WERI-Rb-1 (cell line): ENCODE data around the gene PRDX2.

Experiments used
- DNase-seq: peaks from one replicate; pipeline ENCODE4 v3.0.0-alpha.2; 2020
- H3K27ac ChIP-seq: fragments of 250-450 bp; sonication (Bioruptor Pico); 2 replicates; pipeline ENCODE4 v1.5.1; 2020; ENCODE audit warnings: mild to moderate bottlenecking, moderate library complexity
- H3K27me3 ChIP-seq: fragments of 250-450 bp; sonication (Bioruptor Pico); 2 replicates; pipeline ENCODE4 v1.5.1; 2021; ENCODE audit warnings: mild to moderate bottlenecking, low read depth, moderate library complexity; ENCODE audit not compliant: insufficient read depth, severe bottlenecking
- H3K36me3 ChIP-seq: fragments of 250-450 bp; sonication (Bioruptor Pico); 2 replicates; pipeline ENCODE4 v1.5.1; 2020; ENCODE audit warnings: mild to moderate bottlenecking, moderate library complexity
- H3K4me3 ChIP-seq: 2 replicates; pipeline ENCODE4 v1.5.1; 2011; ENCODE audit warnings: low read depth, mild to moderate bottlenecking, control low read depth, low read length
- H3K9me3 ChIP-seq: fragments of 250-450 bp; sonication (Bioruptor Pico); 2 replicates; pipeline ENCODE4 v1.5.1; 2021; ENCODE audit warnings: mild to moderate bottlenecking, moderate library complexity; ENCODE audit not compliant: severe bottlenecking
- TF ChIP-seq, protein P1 (sequence below): IDR thresholded peaks from 2 replicates; pipeline ENCODE4 v1.5.1; 2011; ENCODE audit warnings: low read depth, mild to moderate bottlenecking, control low read depth, inconsistent platforms, low read length

The PRDX2 gene

DNA sequence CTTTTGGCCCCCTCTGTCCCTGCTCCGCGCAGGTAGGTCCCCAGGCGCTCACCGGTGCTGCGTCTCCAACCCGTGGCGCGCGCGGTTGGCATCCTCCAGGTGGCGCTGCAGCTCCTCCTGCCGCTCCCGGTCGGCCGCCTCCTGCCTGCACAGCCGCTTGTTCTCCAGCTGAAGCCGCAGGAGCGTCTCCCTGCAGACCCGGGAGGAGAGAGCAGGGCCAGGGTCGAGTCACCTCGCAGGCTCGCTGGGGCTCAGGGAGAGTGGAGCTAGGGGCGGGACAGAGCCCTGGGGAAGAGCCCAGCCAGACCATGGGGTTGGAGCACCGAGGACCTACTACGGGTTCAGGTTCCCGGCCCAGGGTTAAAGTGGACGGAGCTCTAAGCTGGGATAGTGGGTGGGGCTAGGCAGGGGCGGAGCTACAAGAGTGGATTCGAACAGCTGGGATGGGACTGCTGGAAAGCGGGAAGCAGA lies 35.5 kb downstream of the PRDX2 start:
- Histone ChIP-seq H3K4me3 (peak overlapping the region; percentile 60), H3K27ac (peak overlapping the region; percentile 71), H3K36me3 (peaks cover 46% of the 10 kb centered on the region), H3K27me3 (no peaks in the 10 kb centered on the region), H3K9me3 (no peaks in the 10 kb centered on the region)
- TF ChIP-seq, protein P1, sequence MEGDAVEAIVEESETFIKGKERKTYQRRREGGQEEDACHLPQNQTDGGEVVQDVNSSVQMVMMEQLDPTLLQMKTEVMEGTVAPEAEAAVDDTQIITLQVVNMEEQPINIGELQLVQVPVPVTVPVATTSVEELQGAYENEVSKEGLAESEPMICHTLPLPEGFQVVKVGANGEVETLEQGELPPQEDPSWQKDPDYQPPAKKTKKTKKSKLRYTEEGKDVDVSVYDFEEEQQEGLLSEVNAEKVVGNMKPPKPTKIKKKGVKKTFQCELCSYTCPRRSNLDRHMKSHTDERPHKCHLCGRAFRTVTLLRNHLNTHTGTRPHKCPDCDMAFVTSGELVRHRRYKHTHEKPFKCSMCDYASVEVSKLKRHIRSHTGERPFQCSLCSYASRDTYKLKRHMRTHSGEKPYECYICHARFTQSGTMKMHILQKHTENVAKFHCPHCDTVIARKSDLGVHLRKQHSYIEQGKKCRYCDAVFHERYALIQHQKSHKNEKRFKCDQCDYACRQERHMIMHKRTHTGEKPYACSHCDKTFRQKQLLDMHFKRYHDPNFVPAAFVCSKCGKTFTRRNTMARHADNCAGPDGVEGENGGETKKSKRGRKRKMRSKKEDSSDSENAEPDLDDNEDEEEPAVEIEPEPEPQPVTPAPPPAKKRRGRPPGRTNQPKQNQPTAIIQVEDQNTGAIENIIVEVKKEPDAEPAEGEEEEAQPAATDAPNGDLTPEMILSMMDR = peak; percentile 87
- peak; percentile 92 for DNase-seq

DNA sequence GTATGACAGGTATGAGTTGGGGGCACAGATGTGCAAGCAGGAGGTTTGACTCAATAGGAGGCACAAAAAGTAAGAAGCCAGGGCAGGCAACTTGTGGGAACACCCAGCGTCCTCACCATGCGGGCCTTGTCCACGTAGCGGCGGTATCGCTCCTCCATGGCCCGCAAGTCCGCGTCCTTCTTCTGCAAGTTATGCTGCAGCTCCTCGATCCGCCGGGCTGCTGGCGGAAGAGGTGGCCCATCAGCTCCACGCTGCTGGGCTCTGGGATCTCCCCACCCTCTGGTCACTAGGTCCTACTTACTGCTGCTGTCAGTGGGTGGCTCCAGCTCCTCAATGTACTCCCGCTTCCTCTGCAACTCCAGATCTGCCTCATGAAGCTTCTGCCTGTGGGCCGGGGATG lies 36.9 kb downstream of the PRDX2 start:
- no peak for DNase-seq
- Histone ChIP-seq H3K9me3 (no peaks in the 10 kb centered on the region), H3K27ac (no peak overlapping the region), H3K27me3 (no peaks in the 10 kb centered on the region), H3K4me3 (no peak overlapping the region), H3K36me3 (peaks cover 46% of the 10 kb centered on the region)
- TF ChIP-seq, protein P1 = no peak

DNA sequence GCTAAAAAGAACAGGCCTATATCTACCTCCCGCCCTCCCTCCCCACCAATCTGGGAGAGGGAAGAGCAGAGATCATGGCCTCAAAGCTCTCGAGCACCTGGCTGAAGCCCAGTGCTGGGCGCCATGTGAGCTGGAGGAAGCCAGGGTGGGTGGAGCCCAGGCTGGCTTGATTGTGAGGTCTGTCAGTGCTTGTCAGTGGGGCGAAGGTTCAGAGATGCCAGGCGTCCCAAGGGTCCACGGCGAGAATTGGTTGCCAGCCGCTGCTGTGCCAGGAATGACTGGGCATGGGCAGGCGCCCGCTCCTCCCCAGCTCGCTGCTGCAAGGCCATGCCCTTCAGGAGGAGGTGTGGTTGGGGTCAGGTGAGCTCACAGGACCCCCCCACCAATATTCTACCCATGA lies 38.5 kb downstream of the PRDX2 start:
- Histone ChIP-seq H3K27me3 (no peaks in the 10 kb centered on the region), H3K4me3 (no peak overlapping the region), H3K27ac (no peak overlapping the region), H3K9me3 (no peaks in the 10 kb centered on the region), H3K36me3 (peaks cover 41% of the 10 kb centered on the region)
- TF ChIP-seq, protein P1 = no peak
- DNase-seq = no peak

DNA sequence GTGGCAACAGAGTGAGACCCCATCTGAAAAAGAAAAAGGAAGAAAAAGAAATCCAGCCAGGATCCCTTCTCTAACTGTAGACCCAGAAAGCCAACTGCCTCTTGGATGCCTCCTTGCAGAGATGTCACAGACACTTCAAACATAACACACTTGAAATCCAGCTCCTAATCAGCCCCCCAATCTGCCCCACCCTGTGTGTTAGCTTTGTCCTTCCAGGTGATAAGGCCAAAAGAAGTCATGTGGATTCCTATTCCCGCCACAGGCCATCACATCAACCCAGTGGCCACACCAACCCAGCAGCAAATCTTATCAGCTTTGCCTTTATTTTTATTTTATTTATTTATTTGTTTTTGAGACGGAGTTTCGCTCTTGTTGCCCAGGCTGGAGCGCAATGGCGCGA lies 41.9 kb downstream of the PRDX2 start:
- DNase-seq = no peak

DNA sequence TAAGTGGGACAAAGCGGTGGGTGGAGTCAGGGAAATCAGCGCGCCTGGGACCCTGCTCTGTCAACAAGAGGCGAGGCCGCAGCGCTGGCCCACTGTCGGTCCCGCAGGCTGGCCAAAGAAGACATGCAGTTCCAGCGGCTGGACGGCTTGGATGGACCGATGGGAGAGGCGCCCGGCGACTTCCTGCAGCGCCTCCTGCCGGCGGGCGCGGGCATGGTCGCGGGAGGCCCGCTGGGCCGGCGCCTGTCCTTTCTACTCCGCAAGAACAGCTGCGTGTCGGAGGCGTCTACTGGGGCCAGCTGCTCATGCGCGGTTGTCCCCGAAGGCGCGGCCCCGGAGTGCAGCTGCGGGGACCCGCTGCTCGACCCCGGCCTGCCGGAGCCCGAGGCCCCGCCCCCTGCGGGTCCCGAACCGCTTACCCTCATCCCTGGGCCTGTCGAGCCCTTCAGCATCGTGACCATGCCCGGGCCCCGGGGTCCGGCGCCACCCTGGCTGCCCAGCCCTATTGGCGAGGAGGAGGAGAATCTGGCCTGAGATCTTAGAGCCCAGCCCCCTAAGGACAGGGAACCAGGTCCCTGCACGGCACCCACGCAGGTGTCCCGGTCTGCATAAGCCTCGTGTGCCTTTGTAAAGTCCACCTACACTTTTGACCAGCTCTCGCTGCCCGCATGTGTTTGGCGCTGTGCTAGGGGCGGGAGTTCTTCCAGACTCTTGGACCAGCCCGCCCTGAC lies 43.9 kb downstream of the PRDX2 start:
- H3K4me3 ChIP-seq = peak overlapping the region; percentile 34

More for the DNA sequence above, 41.9 kb downstream of the PRDX2 start:
- TF ChIP-seq, protein P1 = no peak
- Histone ChIP-seq H3K4me3 (no peak overlapping the region), H3K9me3 (no peaks in the 10 kb centered on the region), H3K27ac (no peak overlapping the region), H3K27me3 (no peaks in the 10 kb centered on the region), H3K36me3 (peaks cover 20% of the 10 kb centered on the region)

More for the DNA sequence above, 43.9 kb downstream of the PRDX2 start:
- Histone ChIP-seq H3K27me3 (no peaks in the 10 kb centered on the region), H3K27ac (peak overlapping the region; percentile 52), H3K9me3 (no peaks in the 10 kb centered on the region), H3K36me3 (peaks cover 4% of the 10 kb centered on the region)
- DNase-seq = peak; percentile 88
- TF ChIP-seq, protein P1 = peak; percentile 96
